ENCODE data around the gene SUN5.
"Not testable (repeated sequence)": the region's sequence is repeated elsewhere in the genome, so short reads cannot be mapped to it uniquely, and the experiment has no call there.

SUN5 gene, protein sequence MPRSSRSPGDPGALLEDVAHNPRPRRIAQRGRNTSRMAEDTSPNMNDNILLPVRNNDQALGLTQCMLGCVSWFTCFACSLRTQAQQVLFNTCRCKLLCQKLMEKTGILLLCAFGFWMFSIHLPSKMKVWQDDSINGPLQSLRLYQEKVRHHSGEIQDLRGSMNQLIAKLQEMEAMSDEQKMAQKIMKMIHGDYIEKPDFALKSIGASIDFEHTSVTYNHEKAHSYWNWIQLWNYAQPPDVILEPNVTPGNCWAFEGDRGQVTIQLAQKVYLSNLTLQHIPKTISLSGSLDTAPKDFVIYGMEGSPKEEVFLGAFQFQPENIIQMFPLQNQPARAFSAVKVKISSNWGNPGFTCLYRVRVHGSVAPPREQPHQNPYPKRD

DNA sequence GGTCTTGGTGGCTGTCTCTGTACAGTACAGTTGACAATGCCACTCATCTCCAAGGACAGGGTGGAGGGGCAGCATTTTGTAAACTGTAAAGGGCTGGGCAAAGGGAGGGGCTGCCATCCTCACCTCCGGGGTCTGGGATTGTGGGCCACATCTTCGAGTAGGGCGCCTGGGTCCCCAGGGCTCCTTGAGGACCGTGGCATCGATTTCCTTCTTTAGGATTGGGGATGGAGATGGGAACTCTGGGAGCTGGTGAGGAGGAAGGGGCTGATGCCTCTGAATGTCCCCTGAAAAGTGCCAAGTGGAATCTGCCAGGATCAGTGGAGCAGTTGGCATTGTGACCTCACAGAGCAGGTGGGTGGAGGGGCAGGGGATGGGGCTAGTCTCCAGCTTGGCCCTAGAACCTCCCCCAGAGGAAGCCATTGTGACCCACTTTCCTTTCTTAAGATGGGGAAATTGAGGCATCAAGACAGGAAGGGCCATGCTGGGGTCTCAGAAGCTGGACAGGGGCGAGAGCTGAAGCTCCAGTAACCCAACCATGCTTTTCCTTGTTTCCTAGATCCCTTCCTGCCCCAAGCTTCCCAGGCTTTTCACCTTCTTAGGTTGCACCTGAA is at the start of gene SUN5:
Gene SUN5 (minus strand): TSS at position 293 of the 611 bp plus-strand sequence. CDS start 93 bp downstream, at position 200.
- no peak for DNase-seq (ENCODE audit: low spot score)

DNA sequence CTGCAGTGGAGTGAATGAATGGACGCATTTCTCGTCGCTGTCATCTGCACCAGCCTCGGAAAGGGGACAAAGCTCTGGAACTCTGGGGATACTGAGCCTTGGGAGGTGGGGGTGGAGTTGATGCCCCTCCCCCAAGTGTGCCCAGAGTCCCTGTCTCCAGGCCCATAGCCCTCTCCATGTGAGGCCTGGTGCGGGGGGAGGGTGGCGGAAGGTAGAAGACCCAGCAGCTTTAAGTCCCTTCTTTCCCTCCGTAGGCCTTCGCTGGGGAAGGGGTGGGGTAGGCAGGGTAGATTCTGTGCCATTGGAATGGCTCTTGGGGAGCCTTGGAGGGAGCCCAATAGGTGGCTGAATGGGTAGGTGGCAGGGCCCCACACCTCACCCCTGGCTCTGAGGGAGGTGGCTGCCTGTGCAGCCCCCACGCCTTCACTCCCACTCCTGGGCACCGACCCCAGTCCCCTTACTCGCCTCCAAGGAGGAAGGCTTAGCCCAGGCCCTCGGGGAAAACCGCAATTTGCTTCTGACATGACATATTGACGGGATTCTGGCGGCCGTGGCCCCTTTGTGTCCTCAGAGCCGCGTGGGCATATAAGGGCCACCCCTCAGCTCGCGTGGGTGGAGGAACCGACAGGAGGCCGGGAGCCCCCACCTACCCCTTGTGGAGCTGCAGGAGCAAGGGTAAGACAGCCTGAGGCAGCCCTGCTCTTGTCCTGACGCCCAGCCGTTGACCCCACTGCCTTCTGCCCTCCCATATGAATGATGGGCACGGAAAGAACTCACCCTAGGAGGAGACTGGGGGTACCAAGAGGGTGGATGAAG is 49.3 kb upstream of the SUN5 start, which contains the start of gene BPIFB3:
Gene BPIFB3 (plus strand): TSS at position 613 of the 816 bp plus-strand sequence. CDS start 1,533 bp downstream, outside the sequence.
- DNase-seq (ENCODE audit: low spot score), result no peak

DNA sequence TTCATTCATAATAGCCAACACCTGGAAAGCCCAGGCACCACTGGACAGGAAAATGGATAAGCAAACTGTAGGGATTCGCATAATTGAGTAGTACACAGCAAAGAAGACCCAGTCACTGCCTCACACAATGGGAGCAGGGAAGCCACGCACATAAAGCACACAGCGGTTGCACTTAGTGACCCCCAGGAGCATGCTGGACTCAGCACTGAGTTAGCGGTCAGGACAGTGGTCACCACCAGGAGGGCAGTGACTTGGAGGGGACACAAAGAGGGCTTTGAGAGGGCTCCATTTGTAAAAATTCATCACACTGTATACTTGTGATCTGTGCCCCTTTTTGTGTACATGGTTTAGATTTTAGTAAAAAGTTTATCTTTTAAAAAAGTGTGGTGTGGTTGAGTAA is 47.1 kb upstream of the SUN5 start:
- DNase-seq (ENCODE audit: low spot score), result no peak

DNA sequence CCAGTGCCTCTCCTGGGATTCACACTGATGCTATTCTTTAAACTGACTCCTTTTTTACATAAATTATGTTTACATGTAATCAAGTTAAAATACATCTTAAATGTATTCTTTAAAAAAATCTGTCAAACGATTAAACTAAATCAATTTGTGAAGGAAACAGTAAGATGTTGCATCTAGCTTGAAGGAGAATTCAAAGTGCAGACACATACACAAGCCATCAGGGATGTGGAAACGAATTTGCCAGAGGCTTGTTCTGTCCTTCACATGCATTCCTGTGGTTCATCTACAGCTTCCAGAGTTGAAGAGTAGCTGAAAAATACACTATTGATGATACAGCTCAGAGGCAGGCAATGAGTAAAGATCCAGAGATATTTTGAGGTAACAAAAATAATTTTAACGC is 42.2 kb upstream of the SUN5 start:
- no peak for DNase-seq (ENCODE audit: low spot score)

DNA sequence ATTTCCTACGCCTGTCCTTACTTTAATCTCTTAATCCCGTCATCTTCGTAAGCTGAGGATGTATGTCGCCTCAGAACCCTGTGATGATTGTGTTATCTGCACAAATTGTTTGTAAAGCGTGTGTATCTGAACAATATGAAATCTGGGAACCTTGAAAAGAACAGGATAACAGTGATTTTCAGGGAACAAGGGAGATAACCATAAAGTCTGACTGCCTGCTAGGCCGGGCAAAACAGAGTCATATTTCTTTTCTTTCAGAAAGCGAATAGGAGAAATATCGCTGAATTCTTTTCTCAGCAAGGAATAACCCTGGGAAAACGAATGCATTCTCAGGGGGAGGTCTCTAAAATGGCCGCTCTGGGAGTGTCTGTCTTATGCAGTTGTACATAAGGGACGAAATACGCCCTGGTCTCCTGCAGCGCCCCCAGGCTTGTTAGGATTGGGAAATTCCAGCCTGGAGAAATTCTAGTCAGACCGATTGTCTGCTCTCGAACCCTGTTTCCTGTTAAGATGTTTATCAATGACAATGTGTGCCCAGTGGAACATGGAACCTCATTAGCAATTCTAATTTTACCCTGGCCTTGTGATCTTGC is 41.0 kb upstream of the SUN5 start:
- not testable (repeated sequence) for DNase-seq (ENCODE audit: low spot score)

DNA sequence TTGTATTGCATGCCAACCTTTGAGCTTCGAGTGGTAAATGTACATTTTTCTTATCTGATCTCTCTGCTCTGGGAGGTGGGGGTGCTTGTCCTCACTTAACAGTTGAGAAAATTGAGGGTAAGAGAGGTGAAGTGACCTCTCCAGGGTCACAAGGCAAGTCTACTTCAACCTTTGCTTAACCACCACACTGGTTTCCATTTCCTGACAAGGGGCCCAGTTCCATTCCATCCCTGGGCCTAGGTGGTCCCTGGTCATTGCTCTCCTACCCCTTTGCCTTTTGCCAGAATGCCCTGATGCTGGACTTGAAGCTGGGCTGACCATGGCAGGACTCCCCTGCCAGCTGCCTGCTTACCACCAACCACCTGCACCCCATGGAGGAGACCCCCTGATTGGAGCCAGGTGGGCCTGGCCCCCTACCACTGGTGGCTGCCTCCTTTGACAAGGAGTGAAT is 39.5 kb upstream of the SUN5 start:
- no peak for DNase-seq (ENCODE audit: low spot score)

DNA sequence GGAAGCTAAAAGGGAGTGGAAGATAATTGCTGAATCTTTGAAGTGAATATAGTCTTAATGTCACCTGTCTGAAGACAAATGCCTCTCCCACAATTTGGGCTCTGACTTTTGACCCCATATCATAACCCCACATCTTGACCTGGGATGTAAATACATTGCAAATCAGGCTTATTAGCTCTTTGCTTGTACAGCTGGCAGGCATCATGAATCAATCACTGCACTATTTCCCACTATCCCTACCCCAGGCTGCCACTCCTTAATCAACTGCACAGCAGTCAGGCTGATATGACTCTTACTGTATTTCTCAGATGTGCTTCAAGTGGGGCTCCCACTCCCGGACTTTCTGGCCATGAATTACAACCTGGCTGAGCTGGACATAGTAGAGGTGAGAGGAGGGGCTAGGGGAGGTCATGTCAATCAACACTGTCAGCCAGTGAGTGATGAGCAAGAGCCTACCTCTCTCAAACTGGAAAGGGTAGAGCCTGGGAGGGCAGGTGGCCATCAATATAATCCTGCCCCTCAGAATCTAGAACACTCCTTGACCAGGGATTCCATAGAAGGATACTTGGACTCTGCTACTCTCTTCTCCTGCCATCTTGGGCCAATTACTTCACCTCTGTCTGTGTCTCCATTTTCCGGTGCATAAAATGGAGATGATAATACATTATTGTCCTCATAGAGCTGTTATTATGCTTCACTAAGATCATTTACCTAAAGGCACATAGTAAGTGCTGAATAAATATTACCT is 38.9 kb upstream of the SUN5 start:
- DNase-seq (ENCODE audit: low spot score), result no peak

DNA sequence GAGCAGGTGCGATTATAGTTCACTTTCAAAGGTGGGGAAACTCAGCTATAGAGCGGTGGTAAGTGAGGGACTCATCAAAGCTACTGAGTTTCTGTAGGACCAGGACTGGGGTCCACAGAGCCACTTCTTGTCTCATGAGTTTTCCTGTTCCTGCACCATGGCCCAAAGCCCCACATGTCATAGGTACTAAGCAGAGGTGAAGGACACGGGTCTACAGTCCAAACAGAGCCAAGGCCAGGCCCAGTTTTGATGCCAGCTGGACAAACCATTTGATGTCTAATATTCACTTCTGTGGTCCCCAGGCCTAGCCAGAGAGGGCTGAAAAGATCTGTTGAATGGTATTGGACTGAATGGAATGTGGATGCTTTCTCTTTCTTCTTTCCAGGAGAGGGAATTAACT is 38.2 kb upstream of the SUN5 start:
- no peak for DNase-seq (ENCODE audit: low spot score)

DNA sequence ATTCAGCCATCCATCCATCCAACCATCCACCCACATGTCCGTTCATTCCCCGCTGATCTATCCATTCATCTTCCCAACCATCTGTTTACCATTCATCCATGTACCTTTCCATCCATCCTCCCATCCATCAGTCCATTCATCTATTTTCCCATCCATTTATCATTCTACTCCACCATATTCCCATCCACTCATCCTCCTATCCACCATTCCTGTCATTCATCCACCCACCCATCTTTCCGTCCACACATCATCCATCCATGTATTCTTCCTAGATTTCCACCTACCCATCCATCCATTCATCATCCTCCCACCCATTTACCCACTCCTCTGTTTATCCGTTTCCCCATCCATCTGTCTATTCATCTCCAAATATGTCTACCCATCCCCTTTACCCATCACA is 34.0 kb upstream of the SUN5 start:
- no peak for DNase-seq (ENCODE audit: low spot score)

DNA sequence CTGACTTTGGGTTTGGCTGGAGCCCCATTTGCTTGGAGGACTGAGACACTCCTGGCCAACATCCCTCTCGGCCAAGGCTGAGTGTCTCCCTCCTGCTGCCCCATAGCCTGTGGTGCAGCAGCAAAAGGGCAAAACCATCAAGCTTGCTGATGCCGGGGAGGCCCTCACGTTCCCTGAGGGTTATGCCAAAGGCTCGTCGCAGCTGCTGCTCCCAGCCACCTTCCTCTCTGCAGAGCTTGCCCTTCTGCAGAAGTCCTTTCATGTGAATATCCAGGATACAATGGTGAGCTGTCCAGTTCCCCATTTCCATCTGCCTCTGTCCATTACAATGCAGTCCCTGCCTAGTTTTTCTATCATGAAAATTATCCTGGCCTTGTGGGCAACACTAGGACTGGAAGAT is 33.2 kb upstream of the SUN5 start:
- DNase-seq (ENCODE audit: low spot score), result no peak

DNA sequence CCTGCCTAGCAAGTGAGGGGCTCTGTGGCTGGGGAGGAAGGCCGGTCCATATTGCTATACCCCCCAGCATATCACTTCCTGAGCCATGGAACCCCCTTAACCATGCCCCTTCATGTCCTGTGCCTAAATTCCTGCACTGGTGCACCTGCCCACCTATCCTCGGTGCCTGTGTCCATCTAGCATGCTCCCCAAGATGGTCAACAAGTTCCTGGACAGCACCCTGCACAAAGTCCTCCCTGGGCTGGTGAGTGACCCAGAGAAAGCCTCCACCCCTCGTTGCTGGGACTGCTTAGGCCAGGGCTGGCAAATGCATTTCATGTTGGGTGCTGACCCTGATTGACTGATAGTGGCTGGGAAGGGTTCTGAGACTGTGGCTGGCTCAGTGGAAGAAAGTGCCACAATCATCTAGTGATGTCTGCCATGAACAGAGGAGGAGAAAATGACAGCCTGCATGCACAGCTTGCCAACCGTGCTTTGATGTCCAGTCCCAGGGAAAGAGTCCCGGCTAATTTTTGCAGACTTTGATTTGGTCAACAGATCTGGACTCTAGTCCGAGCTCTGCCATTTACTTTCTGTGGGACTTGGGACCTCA is 30.8 kb upstream of the SUN5 start:
- no peak for DNase-seq (ENCODE audit: low spot score)

DNA sequence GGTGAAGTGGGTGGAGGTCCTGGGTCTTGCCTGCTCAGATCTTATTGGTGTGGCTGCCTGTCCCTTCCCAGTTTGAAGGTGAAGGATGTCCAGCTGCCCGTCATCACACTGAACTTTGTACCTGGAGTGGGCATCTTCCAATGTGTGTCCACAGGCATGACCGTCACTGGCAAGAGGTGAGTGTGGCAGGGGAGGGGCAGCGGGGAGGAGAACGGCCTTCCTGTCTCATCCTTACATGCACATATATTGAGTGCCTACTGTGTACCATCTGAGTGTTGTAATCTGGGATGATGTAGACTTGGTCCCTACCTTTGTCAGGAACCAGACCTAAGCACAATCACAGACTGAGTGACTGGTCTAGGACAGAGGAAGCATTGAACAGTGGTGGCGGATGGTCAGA is 29.9 kb upstream of the SUN5 start:
- DNase-seq (ENCODE audit: low spot score), result no peak

DNA sequence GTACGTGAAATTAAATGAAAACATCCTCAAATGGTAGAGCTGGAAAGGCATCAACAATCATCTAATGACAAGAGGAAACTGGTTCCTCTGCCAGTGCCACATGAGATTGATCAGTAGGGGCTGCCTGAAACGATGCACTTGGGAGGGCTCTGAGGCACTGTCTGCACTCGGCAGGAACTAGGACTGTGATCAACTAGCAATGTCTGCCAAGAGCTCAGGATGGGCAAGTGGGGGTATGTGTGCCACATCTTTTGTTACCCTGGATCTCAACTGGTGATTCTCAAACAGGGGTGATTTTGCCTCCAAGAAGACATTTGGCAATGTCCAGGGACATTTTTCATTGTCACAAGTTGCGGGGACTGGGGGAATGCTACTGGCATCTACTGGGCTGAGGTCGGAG is 29.1 kb upstream of the SUN5 start:
- DNase-seq (ENCODE audit: low spot score), result no peak

DNA sequence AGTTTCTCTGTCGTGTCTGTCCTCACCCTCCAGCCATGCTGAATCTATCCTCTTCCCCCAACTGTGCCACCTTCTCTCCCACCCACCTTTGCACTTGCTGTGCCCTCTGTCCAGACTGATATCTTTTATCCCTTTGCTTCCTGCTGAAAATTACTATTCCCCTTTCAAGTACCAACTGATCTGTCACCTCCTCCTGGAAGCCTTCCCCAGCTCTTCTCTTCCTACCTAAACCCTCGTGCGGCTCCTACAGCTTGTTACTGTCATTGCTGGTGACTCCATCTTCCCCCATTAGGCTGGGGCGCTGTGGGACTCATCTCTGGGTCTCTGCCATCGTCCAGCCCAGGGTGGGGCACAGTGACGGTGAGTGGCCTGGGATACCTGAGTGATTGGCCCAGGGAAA is 28.3 kb upstream of the SUN5 start:
- DNase-seq (ENCODE audit: low spot score), result no peak

DNA sequence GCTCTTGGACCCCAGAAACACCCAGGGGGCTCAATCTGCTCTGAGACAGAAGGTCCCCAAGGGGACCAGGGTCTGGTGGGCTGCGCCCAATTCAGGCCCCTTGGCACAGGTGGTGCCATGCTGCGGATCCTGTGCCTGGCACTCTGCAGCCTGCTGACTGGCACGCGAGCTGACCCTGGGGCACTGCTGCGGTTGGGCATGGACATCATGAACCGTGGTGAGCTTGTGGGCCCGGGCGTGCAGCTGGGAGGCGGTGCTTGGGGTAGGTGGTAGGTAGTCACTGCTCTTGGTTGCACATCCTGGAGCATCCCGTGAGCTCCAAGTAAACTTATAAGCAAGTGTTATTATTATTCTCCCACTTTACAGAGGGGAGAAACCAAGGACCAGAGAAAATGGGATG is 27.3 kb upstream of the SUN5 start, which contains the start of gene BPIFB6:
Gene BPIFB6 (plus strand): TSS at position 118 of the 400 bp plus-strand sequence. CDS start 0 bp downstream, at position 118.
- DNase-seq (ENCODE audit: low spot score), result no peak

DNA sequence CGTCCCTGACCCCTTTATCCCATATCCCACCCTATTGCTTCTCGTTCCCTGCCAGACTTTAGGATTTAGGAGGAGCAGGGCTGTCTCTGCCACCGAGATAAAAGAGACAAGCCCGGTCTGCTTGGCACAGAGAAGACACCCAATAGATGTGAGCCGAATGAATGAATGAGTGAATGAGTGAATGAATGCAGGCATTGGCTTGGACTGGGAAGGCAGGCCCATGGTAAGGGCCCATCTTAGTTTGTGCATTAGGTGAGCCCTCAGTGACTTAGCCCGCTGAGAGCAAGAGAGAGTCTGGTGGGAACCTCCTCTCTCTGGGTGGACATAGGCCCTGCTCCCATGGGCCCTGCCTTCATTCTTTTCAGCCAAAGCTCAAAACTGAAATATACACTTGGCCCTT is 26.3 kb upstream of the SUN5 start:
- DNase-seq (ENCODE audit: low spot score), result no peak

DNA sequence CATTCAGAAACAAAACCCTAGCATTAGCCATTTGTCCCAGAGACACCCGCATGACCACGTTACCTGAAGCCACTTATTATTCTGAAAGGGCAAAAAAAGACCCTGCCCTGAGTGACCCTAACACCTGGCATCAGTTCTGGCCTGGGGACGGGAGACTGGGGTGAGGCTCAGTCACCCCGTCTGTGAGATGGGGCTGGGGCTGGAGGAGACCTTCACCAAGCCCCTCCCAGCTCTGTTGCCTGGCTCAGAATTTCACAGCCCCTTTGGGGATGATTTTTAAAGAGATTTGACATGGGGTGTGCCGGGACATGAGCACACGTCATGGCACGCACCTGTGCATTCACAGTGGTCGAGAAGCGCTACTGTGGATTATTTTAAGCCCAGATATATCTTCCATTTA is 25.8 kb upstream of the SUN5 start:
- no peak for DNase-seq (ENCODE audit: low spot score)

DNA sequence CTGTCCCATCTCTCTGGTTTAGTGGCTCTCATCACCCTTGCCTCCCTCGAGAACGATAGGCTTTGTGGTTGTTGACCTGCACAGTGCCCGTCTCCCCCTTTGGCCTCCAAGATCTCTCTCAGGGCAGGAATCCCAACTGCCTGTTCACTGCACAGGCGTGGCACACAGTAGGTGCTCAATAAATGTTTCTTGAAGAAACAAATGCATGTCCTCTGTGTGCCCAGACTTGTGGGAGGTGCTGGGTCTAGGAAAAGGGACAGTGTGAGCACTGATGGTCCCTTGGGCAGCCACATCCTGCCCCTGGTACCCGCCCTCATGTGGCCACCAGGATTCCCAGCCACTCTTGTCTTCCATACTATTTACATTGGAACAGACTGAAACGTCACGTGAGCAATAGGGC is 24.6 kb upstream of the SUN5 start:
- no peak for DNase-seq (ENCODE audit: low spot score)

DNA sequence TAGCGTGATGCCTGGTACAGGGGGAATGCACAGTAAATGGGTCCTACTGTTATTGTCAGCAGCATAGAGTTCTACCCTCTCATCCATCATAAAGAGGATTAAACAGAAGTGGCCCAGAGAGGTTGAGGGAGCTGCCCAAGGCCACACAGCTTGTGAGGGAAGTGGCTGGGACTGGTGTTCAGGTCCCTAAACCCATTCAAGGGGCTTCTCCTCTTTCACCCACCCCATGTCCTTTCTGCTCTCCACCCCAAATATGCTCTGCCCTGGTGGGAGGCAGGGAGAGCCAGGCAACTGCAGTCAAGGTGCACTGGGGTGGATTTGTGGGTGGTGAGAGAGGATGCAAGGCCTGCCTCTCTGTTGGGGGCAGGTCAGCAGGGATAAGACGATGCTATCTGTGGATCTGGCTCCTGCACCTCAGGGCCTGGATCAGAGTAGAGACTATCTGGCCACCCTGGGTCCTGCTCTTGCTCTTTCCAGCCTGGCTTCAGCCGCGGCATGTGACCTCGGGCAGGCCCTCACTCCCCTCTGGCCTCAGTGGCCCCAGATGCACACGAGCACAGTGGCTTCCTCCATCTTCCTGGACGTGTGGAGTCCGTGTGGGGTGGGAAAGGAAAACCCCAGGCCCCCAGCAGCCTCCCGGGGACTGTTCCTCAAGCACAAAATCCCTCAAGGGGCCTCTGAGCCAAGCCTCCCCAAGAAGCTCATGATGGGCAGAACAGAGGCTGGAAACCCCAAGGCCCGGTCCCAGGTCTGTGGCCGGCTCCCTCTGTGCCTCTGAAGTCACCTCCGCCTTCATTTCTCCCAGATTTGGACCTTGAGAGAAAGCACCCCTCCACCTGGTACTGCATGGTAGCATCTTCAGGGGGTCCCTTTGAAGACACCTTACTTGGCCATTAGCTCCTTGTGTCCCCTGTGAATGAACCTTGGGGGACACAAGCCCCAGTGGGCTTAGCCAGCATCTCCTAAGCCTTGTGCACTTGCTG is 23.8 kb upstream of the SUN5 start:
- no peak for DNase-seq (ENCODE audit: low spot score)
